H9 (cell line): ENCODE data around the gene DISC1. TPM values are rescaled to one million over a fixed set of nuclear protein-coding genes. Genes with fewer than 3 reads are reported as not detected.

Experiments
- DNase-seq: peaks from one replicate; pipeline ENCODE4 v3.0.0-alpha.2; 2017
- H2AFZ ChIP-seq: one replicate; pipeline ENCODE4 v1.6.1; 2013; ENCODE audit warnings: mild to moderate bottlenecking, low read length, control low read depth, moderate library complexity
- H2AK5ac ChIP-seq: 2 replicates; pipeline ENCODE4 v1.6.1; 2013; ENCODE audit warnings: low read length, control low read depth, mixed read lengths; ENCODE audit not compliant: insufficient read length
- H2BK120ac ChIP-seq: one replicate; pipeline ENCODE4 v1.6.1; 2013; ENCODE audit warnings: low read depth, mild to moderate bottlenecking, low read length, control low read depth, inconsistent platforms; ENCODE audit not compliant: poor library complexity, severe bottlenecking
- H2BK12ac ChIP-seq: 2 replicates; pipeline ENCODE4 v1.6.1; 2013; ENCODE audit warnings: low read length, control low read depth, mixed read lengths, low read depth; ENCODE audit not compliant: insufficient read length
- H2BK15ac ChIP-seq: 2 replicates; pipeline ENCODE4 v1.6.1; 2013; ENCODE audit warnings: low read depth, low read length, control low read depth
- H2BK20ac ChIP-seq: one replicate; pipeline ENCODE4 v1.6.1; 2013; ENCODE audit warnings: low read depth, mild to moderate bottlenecking, low read length, control low read depth, inconsistent platforms; ENCODE audit not compliant: poor library complexity, severe bottlenecking
- H2BK5ac ChIP-seq: 2 replicates; pipeline ENCODE4 v1.6.1; 2013; ENCODE audit warnings: low read length, control low read depth, mixed read lengths; ENCODE audit not compliant: insufficient read length
- H3K14ac ChIP-seq: 2 replicates; pipeline ENCODE4 v1.6.1; 2013; ENCODE audit warnings: low read length, control low read depth; ENCODE audit not compliant: insufficient read depth
- H3K18ac ChIP-seq: 2 replicates; pipeline ENCODE4 v1.6.1; 2013; ENCODE audit warnings: low read depth, mild to moderate bottlenecking, mixed read lengths, low read length, control low read depth; ENCODE audit not compliant: insufficient read length
- H3K23ac ChIP-seq: 2 replicates; pipeline ENCODE4 v1.6.1; 2013; ENCODE audit warnings: low read length, control low read depth, mixed read lengths, low read depth; ENCODE audit not compliant: insufficient read length
- H3K23me2 ChIP-seq: 2 replicates; pipeline ENCODE4 v1.6.1; 2013; ENCODE audit warnings: low read depth, mild to moderate bottlenecking, mixed read lengths, low read length, control low read depth; ENCODE audit not compliant: insufficient read length, poor library complexity, severe bottlenecking
- H3K27ac ChIP-seq: 2 replicates; pipeline ENCODE4 v1.5.1; 2013; ENCODE audit warnings: low read length, control low read depth, mixed read lengths, low read depth; ENCODE audit not compliant: insufficient read length
- H3K27me3 ChIP-seq: 2 replicates; pipeline ENCODE4 v1.6.1; 2013; ENCODE audit warnings: low read length, control low read depth, inconsistent platforms; ENCODE audit not compliant: insufficient read depth
- H3K4ac ChIP-seq: 2 replicates; pipeline ENCODE4 v1.6.1; 2013; ENCODE audit warnings: low read depth, mild to moderate bottlenecking, control low read depth, inconsistent platforms, low read length, moderate library complexity
- H3K4me1 ChIP-seq: 2 replicates; pipeline ENCODE4 v1.6.1; 2013; ENCODE audit warnings: low read length, control low read depth, inconsistent platforms; ENCODE audit not compliant: insufficient read depth
- H3K4me2 ChIP-seq: 2 replicates; pipeline ENCODE4 v1.6.1; 2013; ENCODE audit warnings: low read length, control low read depth, mixed read lengths; ENCODE audit not compliant: insufficient read length, insufficient read depth
- H3K56ac ChIP-seq: 2 replicates; pipeline ENCODE4 v1.6.1; 2013; ENCODE audit warnings: low read depth, mild to moderate bottlenecking, mixed read lengths, low read length, control low read depth; ENCODE audit not compliant: insufficient read length
- H3K79me1 ChIP-seq: 2 replicates; pipeline ENCODE4 v1.6.1; 2013; ENCODE audit warnings: low read depth, mild to moderate bottlenecking, moderate library complexity, low read length, control low read depth, inconsistent platforms; ENCODE audit not compliant: insufficient read depth, poor library complexity, severe bottlenecking
- H3K79me2 ChIP-seq: 2 replicates; pipeline ENCODE4 v1.6.1; 2013; ENCODE audit warnings: low read length, control low read depth, inconsistent platforms; ENCODE audit not compliant: insufficient read depth
- H3K9ac ChIP-seq: 2 replicates; pipeline ENCODE4 v1.6.1; 2013; ENCODE audit warnings: low read length, control low read depth, mixed read lengths; ENCODE audit not compliant: insufficient read length; ENCODE audit errors: extremely low read depth
- H3K9me3 ChIP-seq: one replicate; pipeline ENCODE4 v1.6.1; 2013; ENCODE audit warnings: low read depth, low read length, inconsistent platforms; ENCODE audit not compliant: control insufficient read depth
- H3T11ph ChIP-seq: one replicate; pipeline ENCODE4 v1.6.1; 2013; ENCODE audit warnings: mild to moderate bottlenecking, low read length, control low read depth, inconsistent platforms
- H4K20me1 ChIP-seq: one replicate; pipeline ENCODE4 v1.6.1; 2013; ENCODE audit not compliant: control insufficient read depth, insufficient read length, insufficient read depth
- H4K5ac ChIP-seq: 2 replicates; pipeline ENCODE4 v1.6.1; 2013; ENCODE audit warnings: low read depth, mild to moderate bottlenecking, mixed read lengths, low read length, control low read depth; ENCODE audit not compliant: insufficient read length
- H4K8ac ChIP-seq: replicated peaks from 2 replicates; pipeline ENCODE4 v1.6.1; 2013; ENCODE audit warnings: low read length, control low read depth, mixed read lengths, low read depth; ENCODE audit not compliant: insufficient read length
- H4K91ac ChIP-seq: 2 replicates; pipeline ENCODE4 v1.6.1; 2013; ENCODE audit warnings: low read depth, mild to moderate bottlenecking, moderate library complexity, mixed read lengths, low read length, control low read depth; ENCODE audit not compliant: insufficient read length
- H3K27ac Mint-ChIP-seq, 3 experiments: 2 replicates in 2 of 3; 3 replicates in 1 of 3; pipeline ENCODE4 v1.8.0; 2020 to 2021; ENCODE audit warnings: mixed read lengths in 3 of 3, mild to moderate bottlenecking in 1 of 3, moderate library complexity in 1 of 3
- H3K27me3 Mint-ChIP-seq: 2 replicates; pipeline ENCODE4 v1.8.0; 2021; ENCODE audit warnings: low read depth, mild to moderate bottlenecking, moderate library complexity, mixed read lengths
- H3K36me3 Mint-ChIP-seq, 3 experiments: 2 replicates in 2 of 3; 3 replicates in 1 of 3; pipeline ENCODE4 v1.8.0; 2020 to 2021; ENCODE audit warnings: low read depth in 3 of 3, mixed read lengths in 3 of 3; ENCODE audit not compliant: insufficient read depth in 1 of 3
- H3K4me1 Mint-ChIP-seq, 2 experiments: 2 replicates each; pipeline ENCODE4 v1.8.0; 2020; ENCODE audit warnings: mixed read lengths in 2 of 2
- H3K4me3 Mint-ChIP-seq, 2 experiments: 2 replicates in 1 of 2; 3 replicates in 1 of 2; pipeline ENCODE4 v1.8.0; 2020 to 2021; ENCODE audit warnings: mild to moderate bottlenecking in 2 of 2, mixed read lengths in 2 of 2, moderate library complexity in 1 of 2
- H3K9me3 Mint-ChIP-seq, 2 experiments: 2 replicates in 1 of 2; 3 replicates in 1 of 2; pipeline ENCODE4 v1.8.0; 2020; ENCODE audit warnings: mild to moderate bottlenecking in 2 of 2, mixed read lengths in 2 of 2, moderate library complexity in 1 of 2
- WGBS: extraction: QIAGEN DNeasy Blood & Tissue Kit; methylation state at CpG from one replicate; pipeline ENCODE4 v1.1.7; 2013; ENCODE audit warnings: missing lambda C conversion rate, low lambda C conversion rate, mixed read lengths; ENCODE audit not compliant: insufficient read length; ENCODE audit errors: extremely low coverage; 5-methylcytosine and 5-hydroxymethylcytosine counted together
- total RNA-seq: library from RNA; stranded (reverse); gene quantifications from 2 replicates; pipeline ENCODE4 v1.2.1, GENCODE V29; 2021
- TF ChIP-seq, protein P1 (sequence below): fragments of 200-600 bp; sonication (generic); conservative IDR thresholded peaks from 3 replicates; pipeline ENCODE4 v1.8.0; 2021; ENCODE audit warnings: antibody characterized with exemption, mild to moderate bottlenecking

Gene DISC1
- total RNA-seq, 1 experiment from 2014 or later: 2.5 TPM

DNA sequence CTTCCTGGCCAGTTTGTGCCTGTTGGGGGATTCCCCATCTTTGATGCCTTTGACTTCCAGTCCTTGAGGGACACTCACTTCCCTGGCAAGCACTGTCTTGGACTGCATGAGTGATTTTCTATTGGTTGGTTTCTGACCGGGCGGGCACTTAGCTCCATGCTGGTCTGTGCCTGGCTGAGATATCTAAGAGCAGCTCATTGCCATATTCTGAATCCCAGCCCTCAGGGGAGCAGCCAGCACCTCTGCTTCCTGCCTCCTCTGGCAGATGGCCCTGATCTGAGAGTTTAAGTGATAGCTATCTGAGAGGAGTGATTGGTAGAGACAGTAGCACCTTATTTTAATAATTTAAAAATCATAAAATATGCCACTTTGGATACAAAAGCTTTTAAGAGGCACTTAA, 52.5 kb downstream of the DISC1 start:
- no peaks in the 10 kb centered on the region for H3K27me3 ChIP-seq
- no peak overlapping the region for H3K56ac ChIP-seq
- H4K5ac ChIP-seq: no peak overlapping the region
- no peak overlapping the region for H3K4ac ChIP-seq
- WGBS: no CpG with 5 or more reads among the region's 2 CpGs
- Mint-ChIP-seq H3K4me3 (no peak overlapping the region), H3K27ac (no peak overlapping the region), H3K9me3 (no peaks in the 10 kb centered on the region; a peak in 1 of 5 replicates), H3K4me1 (peaks cover 0 to 3% of the 10 kb centered on the region in 2 experiments; a peak in 2 of 4 replicates), H3K36me3 (no peaks in the 10 kb centered on the region), H3K27me3 (no peaks in the 10 kb centered on the region)
- no peak overlapping the region for H2BK5ac ChIP-seq
- H3K27ac ChIP-seq: no peak overlapping the region
- no peak overlapping the region for H2AFZ ChIP-seq
- no peak overlapping the region for H3T11ph ChIP-seq
- no peak overlapping the region for H4K8ac ChIP-seq
- no peaks in the 10 kb centered on the region for H3K79me1 ChIP-seq
- no peak overlapping the region for H4K91ac ChIP-seq
- H3K9me3 ChIP-seq: no peaks in the 10 kb centered on the region
- no peaks in the 10 kb centered on the region for H3K23me2 ChIP-seq
- TF ChIP-seq, protein P1, sequence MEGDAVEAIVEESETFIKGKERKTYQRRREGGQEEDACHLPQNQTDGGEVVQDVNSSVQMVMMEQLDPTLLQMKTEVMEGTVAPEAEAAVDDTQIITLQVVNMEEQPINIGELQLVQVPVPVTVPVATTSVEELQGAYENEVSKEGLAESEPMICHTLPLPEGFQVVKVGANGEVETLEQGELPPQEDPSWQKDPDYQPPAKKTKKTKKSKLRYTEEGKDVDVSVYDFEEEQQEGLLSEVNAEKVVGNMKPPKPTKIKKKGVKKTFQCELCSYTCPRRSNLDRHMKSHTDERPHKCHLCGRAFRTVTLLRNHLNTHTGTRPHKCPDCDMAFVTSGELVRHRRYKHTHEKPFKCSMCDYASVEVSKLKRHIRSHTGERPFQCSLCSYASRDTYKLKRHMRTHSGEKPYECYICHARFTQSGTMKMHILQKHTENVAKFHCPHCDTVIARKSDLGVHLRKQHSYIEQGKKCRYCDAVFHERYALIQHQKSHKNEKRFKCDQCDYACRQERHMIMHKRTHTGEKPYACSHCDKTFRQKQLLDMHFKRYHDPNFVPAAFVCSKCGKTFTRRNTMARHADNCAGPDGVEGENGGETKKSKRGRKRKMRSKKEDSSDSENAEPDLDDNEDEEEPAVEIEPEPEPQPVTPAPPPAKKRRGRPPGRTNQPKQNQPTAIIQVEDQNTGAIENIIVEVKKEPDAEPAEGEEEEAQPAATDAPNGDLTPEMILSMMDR: no peak
- H2BK20ac ChIP-seq: no peak overlapping the region
- H2BK15ac ChIP-seq: no peak overlapping the region
- H3K14ac ChIP-seq: no peak overlapping the region
- no peak overlapping the region for H2BK120ac ChIP-seq
- no peak overlapping the region for H3K9ac ChIP-seq
- H3K4me2 ChIP-seq: no peak overlapping the region
- H3K18ac ChIP-seq: no peak overlapping the region
- no peak overlapping the region for H2BK12ac ChIP-seq
- peak; percentile 38 for DNase-seq
- H4K20me1 ChIP-seq: no peaks in the 10 kb centered on the region
- H3K23ac ChIP-seq: no peak overlapping the region
- no peaks in the 10 kb centered on the region for H3K4me1 ChIP-seq
- no peak overlapping the region for H2AK5ac ChIP-seq
- H3K79me2 ChIP-seq: no peaks in the 10 kb centered on the region
